Activated CD4-positive, CD25-positive, alpha-beta regulatory T cell treated with anti-CD3 and anti-CD28 coated beads, Interleukin-2, amount 50 U/mL, for 16 hours (primary cell): ENCODE results near the gene CLIC5.

Experiments used
- DNase-seq: peaks from one replicate; pipeline ENCODE4 v3.0.0-alpha.2; 2020; ENCODE audit warnings: low read depth, low spot score

CLIC5 gene

DNA sequence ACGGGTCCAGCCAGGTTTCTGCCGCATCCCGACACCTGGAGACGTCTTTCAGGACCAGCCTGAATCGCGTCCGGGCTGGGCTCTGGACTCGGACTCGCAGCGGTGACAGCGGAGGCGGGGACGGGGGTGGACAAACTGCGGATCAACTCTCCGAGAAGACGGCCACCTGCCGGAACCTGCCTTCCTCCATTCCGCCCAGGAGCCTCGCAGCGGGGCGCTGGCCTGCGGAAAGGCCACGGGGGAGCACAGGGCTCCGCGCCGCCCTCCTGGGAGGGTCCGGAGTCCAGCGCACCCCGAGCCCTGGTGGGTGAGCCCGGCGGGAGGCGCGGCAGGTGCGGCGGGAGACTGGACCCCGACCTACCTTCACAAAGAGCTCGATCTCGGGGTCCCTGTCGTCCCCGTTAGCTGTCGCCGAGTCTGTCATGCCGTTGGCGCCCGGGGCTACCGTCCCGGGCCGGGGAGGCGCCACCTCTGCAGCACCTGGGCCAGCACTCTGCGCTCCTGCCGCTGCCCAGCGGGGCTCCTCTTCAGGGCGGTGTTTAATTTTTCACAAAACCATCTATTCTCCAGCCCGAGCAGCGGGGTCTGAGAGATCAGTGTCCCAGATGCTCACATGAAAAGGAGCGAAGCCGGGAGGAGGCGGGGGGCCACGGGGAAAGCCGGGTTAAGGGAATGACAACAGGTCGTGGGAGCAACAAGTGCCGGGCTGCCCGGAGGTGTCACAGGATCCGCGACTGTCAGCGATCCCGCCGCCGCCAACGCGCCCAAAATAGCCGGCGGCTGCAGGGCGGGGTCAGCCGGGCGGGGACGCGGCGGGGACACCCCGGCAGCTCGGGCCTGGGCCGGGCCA lies at the start of gene CLIC5:
Gene CLIC5 (minus strand): TSS at position 742 of the 850 bp plus-strand sequence. CDS start 318 bp downstream, at position 424.
- DNase-seq = no peak

DNA sequence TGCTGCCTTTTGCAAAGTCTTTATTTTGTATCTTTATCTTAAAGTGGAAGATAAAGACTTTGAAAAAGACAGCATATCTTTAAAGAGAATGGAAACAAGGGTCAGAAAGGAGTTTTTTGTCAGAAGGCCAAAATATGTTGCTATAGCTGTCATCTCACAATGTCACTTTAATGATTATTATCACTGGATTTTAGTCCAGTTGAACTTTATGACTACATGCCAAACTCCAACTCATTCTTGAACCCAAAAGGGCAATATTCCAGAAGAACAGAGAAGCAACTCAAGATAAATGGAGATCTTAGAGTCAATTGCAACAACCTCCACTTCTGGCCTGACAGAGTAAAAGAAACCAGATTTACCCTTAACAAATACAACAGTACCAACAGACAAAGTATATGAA lies 47.3 kb upstream of the CLIC5 start:
- DNase-seq = no peak

GRCh38 chr6:46062312-46062711 lies 46.7 kb upstream of the CLIC5 start:
- DNase-seq = no peak

- no peak for DNase-seq
Measured at GRCh38 chr6:46061497-46061896, 45.8 kb upstream of the CLIC5 start.

GRCh38 chr6:46059608-46060007 lies 43.9 kb upstream of the CLIC5 start:
- no peak for DNase-seq

- no peak for DNase-seq
Measured at GRCh38 chr6:46058951-46059350, 43.3 kb upstream of the CLIC5 start.

DNA sequence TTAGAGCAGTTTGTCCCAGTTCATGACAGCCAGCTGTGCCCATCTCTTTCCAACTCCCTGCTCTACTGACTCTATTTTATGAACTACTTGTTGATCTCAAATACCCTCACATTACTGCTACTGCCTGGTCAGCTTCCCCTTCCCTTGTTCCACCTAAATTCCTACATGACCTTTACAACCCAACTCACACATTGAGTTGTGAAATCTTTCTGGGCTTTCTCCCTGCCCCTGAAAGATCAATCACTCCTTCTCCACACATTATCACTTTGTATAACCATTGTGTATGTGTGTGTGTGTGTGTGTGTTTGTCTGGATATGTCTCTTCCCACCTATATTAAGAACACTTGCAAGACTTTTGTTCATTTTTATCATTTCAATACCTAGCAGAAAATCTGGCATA lies 42.1 kb upstream of the CLIC5 start:
- DNase-seq = no peak

DNA sequence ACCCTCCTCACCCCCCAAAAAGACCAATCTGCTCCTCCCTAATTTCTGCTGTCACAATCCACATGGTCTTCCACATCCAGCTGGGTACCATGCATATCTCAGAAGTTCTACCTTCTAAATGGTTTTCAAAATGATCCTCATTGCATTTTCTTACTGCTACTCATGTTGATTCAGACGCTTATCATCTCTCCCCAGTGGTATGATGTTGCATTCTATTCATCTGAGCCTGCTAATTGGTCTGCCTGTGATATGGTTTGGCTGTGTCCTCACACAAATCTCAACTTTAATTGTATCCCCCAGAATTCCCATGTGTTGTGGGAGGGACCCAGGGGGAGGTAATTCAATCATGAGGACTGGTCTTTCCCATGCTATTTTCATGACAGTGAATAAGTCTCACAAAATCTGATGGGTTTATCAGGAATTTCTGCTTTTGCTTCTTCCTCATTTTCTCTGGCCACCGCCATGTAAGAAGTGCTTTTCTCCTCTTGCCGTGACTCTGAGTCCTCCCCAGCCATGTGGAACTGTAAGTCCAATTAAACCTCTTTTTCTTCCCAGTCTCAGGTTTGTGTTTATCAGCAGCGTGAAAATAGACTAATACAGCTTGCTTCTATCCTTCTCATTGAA lies 41.4 kb upstream of the CLIC5 start:
- no peak for DNase-seq

- DNase-seq = no peak
Measured at GRCh38 chr6:46054516-46054915, 38.9 kb upstream of the CLIC5 start.

GRCh38 chr6:46053039-46053933 lies 37.6 kb upstream of the CLIC5 start:
- no peak for DNase-seq

GRCh38 chr6:46052479-46052878 lies 36.8 kb upstream of the CLIC5 start:
- DNase-seq = no peak

DNA sequence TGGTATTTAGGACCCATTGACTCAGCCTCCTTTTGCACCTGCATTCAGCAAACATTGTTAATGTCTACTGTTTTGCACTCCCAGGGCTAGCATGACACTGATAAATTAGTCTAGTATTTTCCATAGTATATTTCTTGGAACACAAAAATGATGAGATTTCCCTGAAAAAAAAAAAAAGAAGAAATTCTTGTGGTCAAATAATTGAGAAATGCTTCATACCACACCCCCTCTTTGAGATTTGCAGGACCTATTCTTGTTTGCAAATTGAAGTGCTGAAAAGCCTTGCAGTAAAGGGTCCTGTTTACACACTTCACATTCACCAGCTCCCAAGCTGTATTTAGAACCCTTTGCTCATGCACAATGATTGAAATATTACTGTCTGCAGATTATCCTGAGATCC lies 36.3 kb upstream of the CLIC5 start:
- no peak for DNase-seq

- DNase-seq = no peak
Measured at GRCh38 chr6:46050845-46051405, 35.3 kb upstream of the CLIC5 start.

DNA sequence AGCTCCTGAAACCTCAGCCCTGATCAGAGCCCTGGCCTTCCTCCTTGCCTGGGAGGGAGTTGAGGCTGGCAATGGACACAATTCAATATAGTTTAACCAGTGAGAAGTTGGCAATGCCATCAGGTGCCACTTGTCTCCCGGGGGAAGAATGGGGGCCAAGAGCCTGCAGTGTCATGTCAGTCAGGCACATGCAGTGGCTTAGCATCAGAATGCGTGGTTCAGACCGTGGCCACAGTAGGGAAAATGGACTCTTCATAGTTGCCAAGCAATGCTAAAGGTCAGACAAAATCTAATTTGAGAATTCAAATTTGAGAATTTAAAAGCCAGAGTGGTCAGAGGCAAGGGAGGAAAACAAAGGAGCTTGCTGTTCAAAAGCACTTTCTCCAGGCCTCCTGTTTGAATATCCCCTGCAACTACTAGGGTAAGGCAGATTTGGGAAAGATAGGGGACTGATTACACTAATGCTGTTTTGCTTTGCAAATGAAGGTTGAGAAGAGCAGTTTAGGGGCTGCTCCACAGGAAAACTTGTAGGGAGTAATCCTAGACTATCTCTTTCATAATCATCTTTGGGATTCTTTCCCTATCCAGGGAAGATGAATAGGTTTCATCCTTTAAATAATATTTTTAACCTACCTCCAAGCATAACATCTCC lies 33.1 kb upstream of the CLIC5 start:
- no peak for DNase-seq

- no peak for DNase-seq
Measured at GRCh38 chr6:46046558-46047174, 31.0 kb upstream of the CLIC5 start.

DNA sequence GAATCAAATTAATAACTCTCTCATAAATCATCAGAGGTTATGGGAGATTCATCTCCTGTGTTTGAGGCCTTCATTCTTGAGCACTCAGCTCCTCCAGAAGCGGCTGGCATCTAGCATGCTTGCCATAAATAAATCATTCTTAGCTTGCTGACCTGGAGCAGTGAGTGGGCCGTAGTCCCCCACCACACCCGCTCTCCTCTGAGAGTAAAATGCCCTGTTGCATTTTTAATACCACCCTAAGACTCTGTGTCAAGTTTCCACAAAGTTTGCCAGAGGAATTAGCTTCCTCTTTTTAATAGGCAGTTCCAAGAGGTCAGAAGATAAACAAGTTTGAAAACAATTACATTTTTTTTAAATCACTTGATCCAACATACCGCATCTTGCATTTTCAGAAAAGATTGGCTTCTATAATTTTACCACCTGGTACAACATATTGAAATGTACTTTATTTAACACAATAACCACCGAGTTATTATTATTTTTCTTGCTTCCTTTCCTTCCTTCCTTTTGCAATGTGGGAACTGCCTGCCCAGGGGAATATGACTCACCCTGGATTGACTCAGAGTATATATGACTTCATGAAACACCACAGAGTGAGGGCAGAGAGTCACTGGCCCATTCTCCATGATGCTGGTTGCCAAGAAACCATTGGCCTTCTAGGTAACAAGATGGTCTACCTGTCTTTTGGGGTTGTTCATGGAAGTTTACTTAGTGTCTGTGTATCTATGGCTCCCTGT lies 29.4 kb upstream of the CLIC5 start:
- no peak for DNase-seq

DNA sequence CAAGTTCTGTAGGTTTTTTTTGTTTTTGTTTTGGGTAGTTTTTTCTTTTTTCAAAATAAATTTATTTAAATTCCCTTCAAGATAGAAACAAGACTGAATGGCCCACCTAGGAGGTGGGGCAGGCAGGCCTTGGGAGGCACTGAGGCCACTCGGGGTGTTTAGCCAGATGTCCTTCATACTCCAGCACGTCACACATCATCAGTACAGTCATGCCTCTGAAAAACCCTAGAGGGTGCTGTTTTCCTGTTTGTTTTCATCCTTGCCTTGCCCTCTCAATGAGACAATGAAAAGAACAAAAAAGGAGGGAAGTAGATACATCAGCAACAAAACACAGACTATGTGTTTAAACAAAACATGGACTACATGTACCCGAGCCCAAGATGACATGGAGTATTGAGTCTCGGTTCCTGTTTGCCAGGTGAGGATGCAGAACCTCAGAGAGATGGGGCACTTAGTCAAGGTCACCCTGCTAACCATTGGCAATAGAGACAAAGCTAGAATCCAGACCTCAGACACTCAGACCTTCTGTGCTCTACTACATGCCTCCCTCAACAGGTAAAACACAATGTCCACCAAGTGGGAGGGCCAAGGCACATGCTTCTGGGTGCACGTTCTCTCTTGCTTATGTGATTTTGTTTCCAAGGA lies 26.8 kb upstream of the CLIC5 start:
- no peak for DNase-seq

GRCh38 chr6:46040288-46040687 lies 24.6 kb upstream of the CLIC5 start:
- DNase-seq = no peak

- DNase-seq = no peak
Measured at GRCh38 chr6:46039646-46040045, 24.0 kb upstream of the CLIC5 start.

- DNase-seq = no peak
Measured at GRCh38 chr6:46036911-46037310, 21.3 kb upstream of the CLIC5 start.
